HG03095 (cell line): Measurements from ENCODE around the gene HOXC10.

Experiments
- ATAC-seq: cut with Tn5 transposase; IDR thresholded peaks from one replicate; pipeline ENCODE4 v1.9.1; 2021; ENCODE audit warnings: moderate library complexity; ENCODE audit not compliant: unreplicated experiment

HOXC10 gene

GRCh38 chr12:53950789-53951576, 34.0 kb upstream of the HOXC10 start:
- ATAC-seq, result no peak

DNA sequence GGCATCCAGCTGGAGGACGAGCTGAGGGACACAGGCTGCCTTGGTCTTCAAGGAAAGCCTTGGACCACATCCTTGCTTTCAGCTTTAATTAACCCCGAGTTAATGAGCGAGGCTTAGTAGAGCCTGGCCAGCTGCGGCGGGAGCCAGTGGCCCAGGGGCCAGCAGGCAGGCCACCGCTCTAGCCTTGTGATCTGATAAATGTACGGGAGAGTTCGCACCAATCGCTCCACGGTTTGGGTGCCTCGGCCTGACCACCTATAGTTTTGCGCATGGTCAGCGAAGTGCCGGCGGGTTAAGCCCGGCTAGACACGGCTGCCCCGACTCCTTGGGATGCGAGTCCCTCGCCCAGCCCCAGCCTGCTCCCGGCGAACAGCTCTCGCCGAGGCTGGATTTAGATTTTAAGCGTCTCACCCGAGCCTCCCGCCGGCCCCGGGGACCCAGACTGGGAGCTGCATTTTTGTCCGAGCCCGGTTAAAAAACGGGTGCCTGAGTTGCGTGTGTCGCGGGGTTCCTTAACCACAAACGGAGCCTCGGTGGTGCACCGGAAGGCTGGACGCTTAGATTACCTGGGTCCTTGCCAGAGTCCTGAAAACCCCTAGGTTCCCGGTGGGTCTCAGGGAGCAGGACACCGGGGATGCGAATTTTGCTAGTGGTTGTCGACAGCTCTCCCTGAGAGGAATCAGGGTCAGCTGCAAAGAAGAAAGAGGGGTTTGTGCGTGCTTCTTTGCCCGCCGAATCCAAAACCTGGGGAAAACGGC, 33.2 kb upstream of the HOXC10 start:
- ATAC-seq, result no peak

- ATAC-seq, result no peak
Measured at GRCh38 chr12:53952335-53952694, 32.6 kb upstream of the HOXC10 start.

- ATAC-seq, result no peak
Measured at GRCh38 chr12:53952871-53953734, 31.8 kb upstream of the HOXC10 start.

DNA sequence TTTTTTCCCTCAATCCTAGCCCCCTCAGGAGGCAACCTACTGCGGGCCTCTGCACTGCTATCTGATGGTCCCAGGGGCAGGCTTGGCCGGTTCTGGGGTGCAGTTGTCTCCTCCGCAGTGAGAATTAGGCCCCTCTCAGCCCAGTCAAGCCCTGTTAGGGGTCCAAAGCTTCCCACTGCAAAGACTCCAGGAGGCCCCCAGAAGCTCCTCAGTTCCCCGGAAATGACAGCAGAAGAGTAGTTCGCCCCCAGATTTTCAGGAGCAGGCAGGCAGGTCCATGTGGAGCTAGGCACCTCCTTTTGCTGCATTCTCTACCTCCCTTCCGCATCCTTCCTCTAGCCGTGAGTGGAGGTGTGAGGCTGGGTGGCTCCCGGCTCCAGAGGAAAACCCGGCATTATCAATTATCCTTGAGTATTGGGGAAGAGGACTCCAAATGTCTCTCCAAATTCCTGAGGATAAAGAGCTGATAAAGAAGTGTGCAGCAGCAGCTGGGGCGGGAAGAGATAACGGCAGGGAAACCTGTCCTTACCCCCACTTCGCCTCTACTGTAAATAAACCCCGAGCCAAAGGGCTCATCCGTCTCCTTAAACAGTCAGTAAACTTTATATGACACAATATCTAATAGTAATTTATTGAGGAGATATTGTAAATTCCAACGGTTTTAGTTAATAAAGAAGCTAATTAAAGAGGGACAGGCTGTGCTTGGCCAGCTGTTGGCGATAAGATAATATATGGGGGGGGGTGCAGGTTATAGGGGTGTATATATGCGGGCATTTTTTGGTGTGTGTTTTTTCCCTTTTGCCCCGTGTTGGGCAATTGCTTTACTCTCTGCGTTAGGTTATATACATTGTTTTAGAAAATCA, 30.9 kb upstream of the HOXC10 start:
- no peak for ATAC-seq

- no peak for ATAC-seq
Measured at GRCh38 chr12:53954694-53955035, 30.3 kb upstream of the HOXC10 start, which contains the start of gene HOXC12. HOXC12 (plus strand) TSS chr12:53954903; CDS start chr12:53954930, 27 bp downstream.

DNA sequence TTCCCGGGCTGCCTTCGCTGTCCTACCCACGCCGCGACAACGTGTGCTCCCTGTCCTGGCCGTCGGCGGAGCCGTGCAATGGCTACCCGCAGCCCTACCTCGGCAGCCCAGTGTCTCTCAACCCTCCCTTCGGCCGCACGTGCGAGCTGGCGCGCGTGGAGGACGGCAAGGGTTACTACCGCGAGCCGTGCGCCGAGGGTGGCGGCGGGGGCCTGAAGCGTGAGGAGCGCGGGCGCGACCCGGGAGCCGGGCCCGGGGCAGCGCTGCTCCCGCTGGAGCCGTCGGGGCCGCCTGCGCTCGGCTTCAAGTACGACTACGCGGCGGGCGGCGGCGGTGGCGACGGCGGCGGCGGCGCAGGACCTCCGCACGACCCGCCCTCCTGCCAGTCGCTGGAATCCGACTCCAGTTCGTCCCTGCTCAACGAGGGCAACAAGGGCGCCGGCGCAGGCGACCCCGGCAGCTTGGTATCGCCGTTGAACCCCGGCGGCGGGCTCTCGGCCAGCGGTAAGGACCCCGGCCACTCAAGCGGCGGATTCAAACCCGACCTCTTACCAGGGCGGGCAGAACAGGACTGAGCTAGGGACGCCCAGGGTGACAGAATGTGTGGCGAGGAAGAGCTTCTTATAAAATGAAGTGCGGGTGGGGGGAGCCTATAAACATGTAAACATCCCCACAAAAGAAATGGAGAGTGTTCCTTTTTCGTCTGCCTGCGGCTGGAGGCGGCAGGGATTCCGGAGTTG, 29.7 kb upstream of the HOXC10 start:
- ATAC-seq, result no peak

DNA sequence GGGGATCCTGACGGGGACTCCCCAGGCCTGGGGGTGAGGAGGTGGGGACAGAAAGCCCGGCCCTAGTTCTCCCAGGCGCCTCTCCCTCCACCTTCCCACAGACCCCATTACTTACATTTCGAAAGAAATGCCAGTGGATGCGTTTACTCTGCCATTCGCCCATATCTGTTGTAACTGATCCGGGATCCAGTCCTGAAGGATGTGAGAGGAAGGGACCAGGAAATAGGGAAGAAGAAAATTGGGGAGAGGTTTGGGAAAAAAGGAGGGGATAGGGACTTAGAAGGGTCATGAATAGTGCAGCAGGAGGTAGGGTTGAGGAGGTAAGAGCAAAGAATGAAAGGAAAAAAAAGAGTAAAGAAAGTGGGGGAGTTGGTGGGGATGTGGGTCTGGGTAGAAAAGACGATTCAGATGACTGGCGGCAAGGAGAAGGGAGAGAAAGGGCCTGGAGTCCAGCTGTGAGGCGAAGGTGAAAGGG, 29.1 kb upstream of the HOXC10 start:
- ATAC-seq, result no peak

- no peak for ATAC-seq
Measured at GRCh38 chr12:53956251-53956887, 28.6 kb upstream of the HOXC10 start.

GRCh38 chr12:53956914-53957536, 27.9 kb upstream of the HOXC10 start:
- no peak for ATAC-seq

GRCh38 chr12:53958128-53958527, 26.8 kb upstream of the HOXC10 start:
- no peak for ATAC-seq

- no peak for ATAC-seq
Measured at GRCh38 chr12:53959314-53959713, 25.6 kb upstream of the HOXC10 start.

GRCh38 chr12:53960187-53961024, 24.5 kb upstream of the HOXC10 start:
- no peak for ATAC-seq

- no peak for ATAC-seq
Measured at GRCh38 chr12:53961025-53961761, 23.8 kb upstream of the HOXC10 start.

DNA sequence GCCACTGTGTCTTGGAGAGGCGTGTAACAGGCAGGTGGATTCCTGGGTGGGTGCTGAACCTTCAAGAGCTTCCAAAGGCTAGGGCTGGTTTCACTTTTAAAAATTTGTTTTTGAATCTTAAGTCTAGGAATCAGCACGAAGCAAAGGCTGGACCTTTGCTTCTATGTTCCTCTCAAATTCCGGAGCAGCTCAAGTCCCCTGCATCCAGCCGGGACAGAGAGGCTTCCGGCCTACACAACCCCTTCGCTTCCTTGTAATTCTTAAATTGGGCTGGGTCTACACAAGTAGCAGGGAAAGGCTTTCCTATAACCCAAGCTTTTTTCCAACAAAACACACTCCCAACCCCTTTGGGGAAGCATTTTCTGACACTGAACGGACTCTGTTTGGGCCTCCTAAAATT, 21.9 kb upstream of the HOXC10 start:
- ATAC-seq, result no peak

- ATAC-seq, result no peak
Measured at GRCh38 chr12:53963434-53964314, 21.3 kb upstream of the HOXC10 start.
